ENCODE data around the gene TENM4.

The TENM4 gene

GRCh38 chr11:78715639-78716311 is 725.1 kb downstream of the TENM4 start:
- DNase-seq: peak; percentile 33

GRCh38 chr11:78714539-78714938 is 726.3 kb downstream of the TENM4 start:
- DNase-seq: no peak

GRCh38 chr11:78711735-78712134 is 729.1 kb downstream of the TENM4 start:
- DNase-seq: no peak

GRCh38 chr11:78710417-78710816 is 730.4 kb downstream of the TENM4 start:
- no peak for DNase-seq

GRCh38 chr11:78708388-78708787 is 732.4 kb downstream of the TENM4 start:
- DNase-seq: no peak

GRCh38 chr11:78706551-78706950 is 734.3 kb downstream of the TENM4 start:
- no peak for DNase-seq

- no peak for DNase-seq
Observed at GRCh38 chr11:78704811-78705210, 736.0 kb downstream of the TENM4 start.

- no peak for DNase-seq
Observed at GRCh38 chr11:78699609-78700135, 741.2 kb downstream of the TENM4 start.

- no peak for DNase-seq
Observed at GRCh38 chr11:78698612-78699011, 742.2 kb downstream of the TENM4 start.

GRCh38 chr11:78696177-78696576 is 744.7 kb downstream of the TENM4 start:
- DNase-seq: no peak

- no peak for DNase-seq
Observed at GRCh38 chr11:78694152-78694551, 746.7 kb downstream of the TENM4 start.

- DNase-seq: no peak
Observed at GRCh38 chr11:78691215-78691614, 749.6 kb downstream of the TENM4 start.

- DNase-seq: no peak
Observed at GRCh38 chr11:78690352-78690987, 750.4 kb downstream of the TENM4 start.

GRCh38 chr11:78689585-78690153 is 751.2 kb downstream of the TENM4 start:
- no peak for DNase-seq

- DNase-seq: no peak
Observed at GRCh38 chr11:78689101-78689500, 751.7 kb downstream of the TENM4 start.

- no peak for DNase-seq
Observed at GRCh38 chr11:78688460-78688859, 752.4 kb downstream of the TENM4 start.

- DNase-seq: no peak
Observed at GRCh38 chr11:78685156-78685555, 755.7 kb downstream of the TENM4 start.

- no peak for DNase-seq
Observed at GRCh38 chr11:78684377-78684776, 756.5 kb downstream of the TENM4 start.

- DNase-seq: no peak
Observed at GRCh38 chr11:78683774-78684173, 757.1 kb downstream of the TENM4 start.

- DNase-seq: no peak
Observed at GRCh38 chr11:78676026-78676557, 764.7 kb downstream of the TENM4 start.

- no peak for DNase-seq
Observed at GRCh38 chr11:78672850-78673620, 767.8 kb downstream of the TENM4 start.

- no peak for DNase-seq
Observed at GRCh38 chr11:78669249-78669648, 771.6 kb downstream of the TENM4 start.

GRCh38 chr11:78667461-78667860 is 773.4 kb downstream of the TENM4 start:
- DNase-seq: no peak

All from activated naive CD4-positive, alpha-beta T cell treated with anti-CD3 and anti-CD28 coated beads, Interleukin-2, amount 50 U/mL, for 16 hours (primary cell).